LNCAP (cell line): ENCODE results near the gene PLCB4.

ENCODE experiments used
- CTCF ChIP-seq: fragments of 450-650 bp; IDR thresholded peaks from 2 replicates; pipeline ENCODE4 v1.5.1; 2017; ENCODE audit warnings: mild to moderate bottlenecking

The PLCB4 gene

DNA sequence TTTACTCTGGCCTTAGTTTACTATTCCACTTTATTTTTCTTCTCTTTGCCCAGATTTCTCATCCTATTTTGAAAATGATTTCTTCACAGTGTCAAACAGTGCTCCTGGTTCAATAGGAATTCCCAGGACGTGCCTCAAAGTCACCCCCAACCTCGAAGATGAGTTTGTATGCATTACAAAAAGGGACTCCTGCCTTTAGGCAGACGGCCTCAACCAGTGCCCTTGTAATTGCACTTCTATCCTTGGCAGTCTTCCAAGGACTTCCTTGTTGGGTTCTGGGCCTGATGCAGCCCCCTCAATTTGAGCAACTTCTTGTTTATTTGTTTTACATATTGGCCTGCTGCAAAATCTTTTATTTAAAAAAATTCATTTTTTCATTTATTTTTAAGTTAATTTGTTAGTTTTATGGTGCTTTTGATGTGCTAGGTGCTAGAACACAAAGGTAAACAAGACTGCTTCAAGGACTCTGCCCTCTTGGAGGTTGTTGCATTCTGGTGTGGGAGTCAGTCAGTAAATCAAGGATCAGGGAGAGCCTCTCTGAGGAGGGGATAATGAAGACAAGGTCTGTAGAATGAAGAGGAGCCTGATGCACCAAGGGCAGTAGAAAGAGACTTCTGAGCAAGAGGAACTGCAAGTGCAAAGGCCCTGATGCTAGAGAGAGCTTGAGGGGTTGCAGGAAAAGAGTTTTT lies 264.0 kb downstream of the PLCB4 start:
- TF ChIP-seq CTCF: no peak

DNA sequence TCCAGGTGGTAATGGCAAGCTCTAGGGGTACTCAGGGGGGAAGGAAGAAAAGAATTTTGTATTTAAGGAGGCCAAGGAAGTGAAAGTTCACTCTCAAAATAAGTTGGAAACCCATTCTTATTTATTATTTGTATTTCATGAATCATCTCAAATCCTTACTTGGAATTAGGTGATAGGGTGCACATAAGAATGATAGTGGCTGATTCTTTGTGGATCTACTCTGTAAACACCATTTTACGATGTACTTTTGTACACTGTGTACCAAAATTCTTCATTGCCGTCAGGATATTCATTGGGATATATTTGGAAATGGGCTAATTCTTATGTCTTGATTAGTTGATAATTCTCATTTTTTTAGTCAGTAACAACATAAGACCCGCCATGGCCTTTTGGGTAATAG lies 266.0 kb downstream of the PLCB4 start:
- no peak for TF ChIP-seq CTCF

- TF ChIP-seq CTCF: no peak
Observed at GRCh38 chr20:9338101-9338500, 269.2 kb downstream of the PLCB4 start.

GRCh38 chr20:9339708-9340107 lies 270.8 kb downstream of the PLCB4 start:
- TF ChIP-seq CTCF: no peak

- TF ChIP-seq CTCF: no peak
Observed at GRCh38 chr20:9342651-9343050, 273.8 kb downstream of the PLCB4 start.

GRCh38 chr20:9344083-9344920 lies 275.4 kb downstream of the PLCB4 start:
- no peak for TF ChIP-seq CTCF

DNA sequence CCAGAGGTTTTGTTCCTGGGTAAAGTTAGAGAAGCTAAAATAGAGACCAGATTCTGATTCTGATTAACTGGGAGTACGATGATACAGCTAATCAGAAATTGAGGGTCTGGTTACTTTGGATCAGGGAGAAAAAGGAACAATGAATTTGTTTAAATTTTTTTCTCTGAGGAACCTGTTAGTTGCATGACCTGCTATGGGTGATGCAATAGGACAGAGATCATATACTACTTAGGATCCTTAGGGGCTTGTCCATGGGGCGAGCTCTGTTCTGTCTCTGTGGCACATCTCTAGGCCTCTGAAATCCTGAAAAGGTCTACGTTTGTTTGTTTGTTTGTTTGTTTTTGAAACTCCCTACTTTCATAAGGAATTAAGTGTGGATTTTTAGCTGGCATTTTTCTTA lies 279.4 kb downstream of the PLCB4 start:
- TF ChIP-seq CTCF: no peak
